Measurements from ENCODE around the gene ATP1A4. TPM values are rescaled to one million over a fixed set of nuclear protein-coding genes. Genes with fewer than 3 reads are reported as not detected.
A peak's percentile ranks its signal among the peaks of the same experiment; 100 is the strongest.

The ATP1A4 gene
- total RNA-seq, 1 donor from 2014 or later = under 0.01 TPM

DNA sequence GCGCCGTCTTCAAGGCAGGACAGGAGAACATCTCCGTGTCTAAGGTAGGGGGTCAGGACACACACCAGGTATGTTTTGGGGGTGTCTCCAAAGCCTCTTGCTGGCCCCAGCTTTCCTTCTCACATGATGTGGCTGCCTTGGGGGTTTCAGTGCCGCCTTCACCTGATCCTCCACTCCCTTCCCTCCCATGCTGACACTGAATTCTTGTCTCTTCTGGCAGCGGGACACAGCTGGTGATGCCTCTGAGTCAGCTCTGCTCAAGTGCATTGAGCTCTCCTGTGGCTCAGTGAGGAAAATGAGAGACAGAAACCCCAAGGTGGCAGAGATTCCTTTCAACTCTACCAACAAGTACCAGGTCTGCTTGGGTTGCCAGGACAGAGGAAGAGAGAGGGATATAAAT is 22.4 kb upstream of the ATP1A4 start:
- Histone ChIP-seq H3K27ac (ENCODE audit: low read depth, low read length) (peak overlapping the region; percentile 96), H3K36me3 (ENCODE audit: control insufficient read depth in 3 of 3, insufficient read depth in 3 of 3, low read length in 3 of 3) (peaks cover 60 to 70% (median 67%) of the 10 kb centered on the region in 3 donors), H3K9me3 (ENCODE audit: control insufficient read depth in 3 of 3, low read length in 3 of 3) (no peaks in the 10 kb centered on the region), H3K4me3 (ENCODE audit: low read length in 3 of 3) (peak overlapping the region; percentile 7 to 30 (median 19)), H3K9ac (ENCODE audit: low read depth in 1 of 3, low read length in 3 of 3) (peak overlapping the region; percentile 67 to 81 (median 73)), H3K27me3 (ENCODE audit: control insufficient read depth in 3 of 3, insufficient read depth in 3 of 3, low read length in 3 of 3) (no peaks in the 10 kb centered on the region), H3K4me1 (ENCODE audit: control insufficient read depth in 3 of 3, insufficient read depth in 3 of 3, low read length in 3 of 3) (peaks cover 88 to 96% (median 90%) of the 10 kb centered on the region in 3 donors)

DNA sequence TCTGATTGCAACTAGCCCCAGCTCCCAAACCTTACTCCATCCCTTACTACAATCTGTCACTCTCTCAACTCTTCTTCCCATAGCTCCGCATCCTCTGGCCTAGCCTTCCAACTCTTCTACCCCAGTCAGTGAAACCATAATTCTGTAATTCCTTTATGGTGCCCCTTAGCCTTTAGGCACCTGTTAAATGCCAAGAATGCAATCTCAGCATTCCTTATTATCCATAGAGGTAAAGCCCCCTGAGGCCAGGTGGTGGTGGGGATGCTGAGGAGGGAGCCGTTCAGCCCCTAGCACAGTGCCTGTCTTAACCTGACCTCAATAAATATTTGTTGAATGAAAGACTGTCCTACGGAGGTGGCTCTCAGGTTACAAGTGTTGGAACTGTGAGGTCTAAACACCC is 21.8 kb upstream of the ATP1A4 start:
- Histone ChIP-seq H3K9me3 (ENCODE audit: control insufficient read depth in 3 of 3, low read length in 3 of 3) (no peaks in the 10 kb centered on the region), H3K4me1 (ENCODE audit: control insufficient read depth in 3 of 3, insufficient read depth in 3 of 3, low read length in 3 of 3) (peaks cover 88 to 96% (median 90%) of the 10 kb centered on the region in 3 donors), H3K36me3 (ENCODE audit: control insufficient read depth in 3 of 3, insufficient read depth in 3 of 3, low read length in 3 of 3) (peaks cover 65 to 70% (median 67%) of the 10 kb centered on the region in 3 donors), H3K27ac (ENCODE audit: low read depth, low read length) (peak overlapping the region; percentile 96), H3K9ac (ENCODE audit: low read depth in 1 of 3, low read length in 3 of 3) (peak overlapping the region; percentile 67 to 81 (median 73)), H3K4me3 (ENCODE audit: low read length in 3 of 3) (peak overlapping the region in 2 of 3 donors; percentile 7 to 19), H3K27me3 (ENCODE audit: control insufficient read depth in 3 of 3, insufficient read depth in 3 of 3, low read length in 3 of 3) (no peaks in the 10 kb centered on the region)

DNA sequence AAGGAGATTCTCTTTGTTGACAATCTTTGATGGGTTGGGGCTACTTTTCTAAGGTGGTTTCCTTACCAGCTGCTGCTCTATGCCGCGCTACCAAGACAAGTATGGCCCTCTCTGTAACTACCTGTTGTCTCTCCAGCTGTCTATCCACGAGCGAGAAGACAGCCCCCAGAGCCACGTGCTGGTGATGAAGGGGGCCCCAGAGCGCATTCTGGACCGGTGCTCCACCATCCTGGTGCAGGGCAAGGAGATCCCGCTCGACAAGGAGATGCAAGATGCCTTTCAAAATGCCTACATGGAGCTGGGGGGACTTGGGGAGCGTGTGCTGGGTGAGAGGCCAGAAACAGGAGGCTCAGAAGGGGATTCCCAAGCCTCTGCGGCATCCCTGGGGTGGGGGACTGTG is 21.4 kb upstream of the ATP1A4 start:
- Histone ChIP-seq H3K4me1 (ENCODE audit: control insufficient read depth in 3 of 3, insufficient read depth in 3 of 3, low read length in 3 of 3) (peaks cover 88 to 96% (median 91%) of the 10 kb centered on the region in 3 donors), H3K27ac (ENCODE audit: low read depth, low read length) (peak overlapping the region; percentile 96), H3K36me3 (ENCODE audit: control insufficient read depth in 3 of 3, insufficient read depth in 3 of 3, low read length in 3 of 3) (peaks cover 69 to 74% (median 69%) of the 10 kb centered on the region in 3 donors), H3K27me3 (ENCODE audit: control insufficient read depth in 3 of 3, insufficient read depth in 3 of 3, low read length in 3 of 3) (no peaks in the 10 kb centered on the region), H3K9ac (ENCODE audit: low read depth in 1 of 3, low read length in 3 of 3) (peak overlapping the region; percentile 67 to 81 (median 73)), H3K9me3 (ENCODE audit: control insufficient read depth in 3 of 3, low read length in 3 of 3) (no peaks in the 10 kb centered on the region), H3K4me3 (ENCODE audit: low read length in 3 of 3) (peak overlapping the region in 1 of 3 donors; percentile 19)

DNA sequence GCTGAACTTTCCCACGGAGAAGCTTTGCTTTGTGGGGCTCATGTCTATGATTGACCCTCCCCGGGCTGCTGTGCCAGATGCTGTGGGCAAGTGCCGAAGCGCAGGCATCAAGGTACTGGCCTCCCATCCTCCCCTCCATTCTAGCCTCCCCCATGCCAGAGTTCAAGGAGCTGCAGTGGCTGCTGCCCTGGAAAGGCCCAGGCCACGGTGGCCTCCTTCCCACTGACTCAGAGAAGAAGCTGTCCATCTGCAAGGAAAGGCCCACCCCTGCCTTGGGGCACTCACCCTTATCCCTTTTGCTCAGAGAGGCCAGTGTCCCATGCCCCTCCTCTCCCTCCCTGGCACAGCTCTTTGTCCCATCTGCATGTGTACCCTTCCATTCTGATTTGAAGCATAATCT is 20.9 kb upstream of the ATP1A4 start:
- Histone ChIP-seq H3K9ac (ENCODE audit: low read depth in 1 of 3, low read length in 3 of 3) (peak overlapping the region; percentile 46 to 81 (median 73)), H3K4me1 (ENCODE audit: control insufficient read depth in 3 of 3, insufficient read depth in 3 of 3, low read length in 3 of 3) (peaks cover 87 to 96% (median 90%) of the 10 kb centered on the region in 3 donors), H3K9me3 (ENCODE audit: control insufficient read depth in 3 of 3, low read length in 3 of 3) (no peaks in the 10 kb centered on the region), H3K36me3 (ENCODE audit: control insufficient read depth in 3 of 3, insufficient read depth in 3 of 3, low read length in 3 of 3) (peaks cover 69 to 74% (median 70%) of the 10 kb centered on the region in 3 donors), H3K4me3 (ENCODE audit: low read length in 3 of 3) (no peak overlapping the region), H3K27me3 (ENCODE audit: control insufficient read depth in 3 of 3, insufficient read depth in 3 of 3, low read length in 3 of 3) (no peaks in the 10 kb centered on the region), H3K27ac (ENCODE audit: low read depth, low read length) (peak overlapping the region; percentile 96)

DNA sequence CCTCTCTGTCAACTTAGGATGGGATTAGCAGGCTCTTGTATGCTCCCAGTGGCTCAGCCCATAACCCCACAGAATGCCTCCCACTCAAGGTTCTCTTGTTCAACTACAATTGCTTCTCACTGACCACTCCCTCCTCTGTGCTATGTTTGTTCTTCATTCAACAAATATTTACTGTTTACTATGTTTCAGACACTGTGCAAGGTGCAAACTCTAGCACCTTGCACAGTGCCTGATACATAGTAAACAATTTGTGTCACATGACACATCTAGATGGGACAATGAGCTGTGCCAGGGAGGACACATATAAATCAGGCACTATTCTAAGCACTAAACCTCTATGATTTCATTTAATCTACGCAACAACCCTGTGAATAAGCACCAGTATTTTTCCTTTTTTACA is 20.5 kb upstream of the ATP1A4 start:
- Histone ChIP-seq H3K9me3 (ENCODE audit: control insufficient read depth in 3 of 3, low read length in 3 of 3) (no peaks in the 10 kb centered on the region), H3K4me3 (ENCODE audit: low read length in 3 of 3) (no peak overlapping the region), H3K4me1 (ENCODE audit: control insufficient read depth in 3 of 3, insufficient read depth in 3 of 3, low read length in 3 of 3) (peaks cover 87 to 96% (median 90%) of the 10 kb centered on the region in 3 donors), H3K36me3 (ENCODE audit: control insufficient read depth in 3 of 3, insufficient read depth in 3 of 3, low read length in 3 of 3) (peaks cover 69 to 76% (median 70%) of the 10 kb centered on the region in 3 donors), H3K27ac (ENCODE audit: low read depth, low read length) (peak overlapping the region; percentile 96), H3K9ac (ENCODE audit: low read depth in 1 of 3, low read length in 3 of 3) (peak overlapping the region; percentile 13 to 81 (median 46)), H3K27me3 (ENCODE audit: control insufficient read depth in 3 of 3, insufficient read depth in 3 of 3, low read length in 3 of 3) (no peaks in the 10 kb centered on the region)

DNA sequence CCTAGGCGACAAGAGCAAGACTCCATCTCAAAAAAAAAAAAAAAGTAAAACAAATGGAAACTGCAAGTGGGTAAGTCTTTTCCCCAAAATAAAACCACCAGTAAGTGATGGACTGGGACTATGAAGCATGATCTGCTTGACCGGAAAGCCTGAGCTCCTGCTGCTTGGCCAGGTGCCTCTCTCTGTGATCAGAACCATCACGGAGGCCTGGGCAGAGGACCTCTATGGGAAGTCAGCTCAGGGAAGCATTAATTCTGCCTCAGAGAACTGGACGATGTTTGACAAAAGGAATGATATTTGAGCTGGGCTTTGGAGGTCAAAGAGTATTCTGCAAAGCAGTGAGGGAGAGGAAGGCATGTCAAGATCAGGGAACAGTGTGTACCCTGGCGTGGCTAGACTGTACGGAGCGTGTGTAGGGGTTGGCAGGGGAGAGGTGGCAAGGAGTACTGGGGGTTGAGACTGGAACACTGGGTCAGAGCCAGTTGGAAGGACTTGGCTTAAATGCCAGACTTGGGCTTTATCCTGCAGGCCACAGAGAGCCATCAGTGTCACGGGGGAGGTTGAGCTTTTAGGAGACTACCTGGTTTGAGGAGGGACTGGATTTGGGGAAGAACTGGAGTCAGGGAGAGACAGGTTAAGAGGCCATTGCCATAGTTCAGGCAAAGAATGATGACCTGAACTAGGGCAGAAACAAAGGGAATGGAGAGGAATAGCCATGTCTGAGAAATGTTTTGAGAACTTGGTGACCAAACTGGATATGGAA is 19.4 kb upstream of the ATP1A4 start:
- Histone ChIP-seq H3K4me1 (ENCODE audit: control insufficient read depth in 3 of 3, insufficient read depth in 3 of 3, low read length in 3 of 3) (peaks cover 90 to 100% (median 96%) of the 10 kb centered on the region in 3 donors), H3K27me3 (ENCODE audit: control insufficient read depth in 3 of 3, insufficient read depth in 3 of 3, low read length in 3 of 3) (no peaks in the 10 kb centered on the region), H3K9ac (ENCODE audit: low read depth in 1 of 3, low read length in 3 of 3) (peak overlapping the region in 2 of 3 donors; percentile 35 to 63), H3K9me3 (ENCODE audit: control insufficient read depth in 3 of 3, low read length in 3 of 3) (no peaks in the 10 kb centered on the region), H3K4me3 (ENCODE audit: low read length in 3 of 3) (peak overlapping the region in 2 of 3 donors; percentile 25 to 33), H3K27ac (ENCODE audit: low read depth, low read length) (peak overlapping the region; percentile 96), H3K36me3 (ENCODE audit: control insufficient read depth in 3 of 3, insufficient read depth in 3 of 3, low read length in 3 of 3) (peaks cover 79 to 82% (median 80%) of the 10 kb centered on the region in 3 donors)

DNA sequence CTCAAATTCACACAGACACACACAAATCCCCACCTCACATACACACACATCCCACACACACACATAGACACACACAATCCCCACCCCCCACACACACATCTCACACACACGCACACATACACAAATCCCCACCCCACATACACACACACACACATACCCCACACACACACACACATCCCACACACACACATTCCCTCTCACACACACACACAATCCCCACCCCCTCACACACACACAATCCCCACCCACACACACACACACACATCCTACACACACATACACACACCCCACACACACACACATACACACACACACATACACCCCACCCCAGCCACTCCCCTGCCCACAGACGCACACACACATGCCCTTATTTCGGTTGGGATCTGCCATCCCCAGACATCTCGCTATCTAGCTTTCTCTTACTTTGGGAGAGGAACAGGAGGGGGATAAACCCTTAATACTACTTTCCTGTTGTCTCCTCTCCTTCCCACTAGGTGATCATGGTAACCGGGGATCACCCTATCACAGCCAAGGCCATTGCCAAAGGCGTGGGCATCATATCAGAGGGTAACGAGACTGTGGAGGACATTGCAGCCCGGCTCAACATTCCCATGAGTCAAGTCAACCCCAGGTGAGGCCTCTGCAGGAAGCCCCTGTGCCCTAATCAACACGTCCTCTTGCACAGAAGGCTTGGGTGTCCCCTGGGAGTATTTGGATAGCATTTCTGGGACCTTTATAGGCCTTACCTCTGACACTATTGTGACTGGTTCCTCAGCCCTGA is 17.2 kb upstream of the ATP1A4 start:
- Histone ChIP-seq H3K36me3 (ENCODE audit: control insufficient read depth in 3 of 3, insufficient read depth in 3 of 3, low read length in 3 of 3) (peaks cover 77 to 87% (median 87%) of the 10 kb centered on the region in 3 donors), H3K4me1 (ENCODE audit: control insufficient read depth in 3 of 3, insufficient read depth in 3 of 3, low read length in 3 of 3) (peaks cover 68 to 90% (median 79%) of the 10 kb centered on the region in 3 donors), H3K9ac (ENCODE audit: low read depth in 1 of 3, low read length in 3 of 3) (peak overlapping the region in 1 of 3 donors; percentile 65), H3K4me3 (ENCODE audit: low read length in 3 of 3) (no peak overlapping the region), H3K27ac (ENCODE audit: low read depth, low read length) (peak overlapping the region; percentile 96), H3K9me3 (ENCODE audit: control insufficient read depth in 3 of 3, low read length in 3 of 3) (no peaks in the 10 kb centered on the region), H3K27me3 (ENCODE audit: control insufficient read depth in 3 of 3, insufficient read depth in 3 of 3, low read length in 3 of 3) (no peaks in the 10 kb centered on the region)

DNA sequence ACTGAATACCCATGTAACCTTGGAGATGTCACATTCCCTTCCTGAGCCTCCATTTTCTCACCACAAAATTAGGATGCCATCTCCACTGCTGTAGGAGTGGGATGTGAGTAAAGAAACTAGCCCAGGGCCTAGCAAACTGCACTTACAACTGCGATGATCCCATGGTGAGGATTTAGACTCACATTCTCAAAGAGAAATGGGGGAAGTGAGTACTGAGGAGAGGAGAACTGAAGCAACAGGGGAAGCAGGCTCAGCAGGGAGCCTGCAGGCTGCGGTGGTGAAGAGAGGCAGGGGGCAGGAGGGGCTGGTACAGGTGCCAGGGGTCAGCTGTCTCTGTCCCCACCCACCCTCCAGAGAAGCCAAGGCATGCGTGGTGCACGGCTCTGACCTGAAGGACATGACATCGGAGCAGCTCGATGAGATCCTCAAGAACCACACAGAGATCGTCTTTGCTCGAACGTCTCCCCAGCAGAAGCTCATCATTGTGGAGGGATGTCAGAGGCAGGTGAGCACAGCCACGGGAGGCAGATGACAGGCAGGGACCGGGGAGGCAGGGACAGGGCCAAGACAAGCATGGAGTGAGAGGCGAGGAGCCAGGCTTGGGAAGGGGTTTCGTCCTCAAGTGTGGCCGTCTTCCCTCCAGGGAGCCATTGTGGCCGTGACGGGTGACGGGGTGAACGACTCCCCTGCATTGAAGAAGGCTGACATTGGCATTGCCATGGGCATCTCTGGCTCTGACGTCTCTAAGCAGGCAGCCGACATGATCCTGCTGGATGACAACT is 16.4 kb upstream of the ATP1A4 start:
- peak overlapping the region; percentile 96 for H3K27ac ChIP-seq (ENCODE audit: low read depth, low read length)

DNA sequence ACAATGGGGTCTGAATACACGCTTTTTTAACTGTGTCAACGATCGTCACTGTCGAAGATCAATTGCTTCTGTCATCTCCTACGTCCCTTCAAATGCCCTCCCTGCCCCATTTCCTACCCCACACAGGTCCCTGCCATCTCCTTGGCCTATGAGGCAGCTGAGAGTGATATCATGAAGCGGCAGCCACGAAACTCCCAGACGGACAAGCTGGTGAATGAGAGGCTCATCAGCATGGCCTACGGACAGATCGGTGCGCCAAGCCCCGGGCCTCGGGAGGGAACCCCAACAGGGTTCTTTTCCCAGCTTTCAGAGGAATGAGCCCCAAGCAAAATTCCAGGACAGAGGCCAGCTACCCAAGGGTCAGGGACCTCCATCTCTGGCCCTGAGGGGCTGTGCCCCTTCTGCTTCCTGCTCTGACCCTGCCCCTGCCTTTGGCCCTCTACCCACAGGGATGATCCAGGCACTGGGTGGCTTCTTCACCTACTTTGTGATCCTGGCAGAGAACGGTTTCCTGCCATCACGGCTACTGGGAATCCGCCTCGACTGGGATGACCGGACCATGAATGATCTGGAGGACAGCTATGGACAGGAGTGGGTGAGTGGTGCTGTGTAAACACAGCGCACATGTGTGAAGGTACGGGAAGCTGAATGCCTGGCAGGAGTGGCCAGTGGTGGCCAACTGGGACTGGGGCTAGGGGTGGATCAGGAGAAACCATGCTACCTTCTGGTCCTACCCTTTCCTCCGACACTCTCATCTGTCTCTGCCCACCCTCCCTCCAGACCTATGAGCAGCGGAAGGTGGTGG is 15.1 kb upstream of the ATP1A4 start:
- Histone ChIP-seq H3K4me1 (ENCODE audit: control insufficient read depth in 3 of 3, insufficient read depth in 3 of 3, low read length in 3 of 3) (peaks cover 51 to 80% (median 60%) of the 10 kb centered on the region in 3 donors), H3K9ac (ENCODE audit: low read depth in 1 of 3, low read length in 3 of 3) (peak overlapping the region in 1 of 3 donors; percentile 62)

More for the DNA sequence above, 16.4 kb upstream of the ATP1A4 start:
- Histone ChIP-seq H3K9ac (ENCODE audit: low read depth in 1 of 3, low read length in 3 of 3) (peak overlapping the region in 2 of 3 donors; percentile 3 to 65), H3K4me3 (ENCODE audit: low read length in 3 of 3) (no peak overlapping the region), H3K27me3 (ENCODE audit: control insufficient read depth in 3 of 3, insufficient read depth in 3 of 3, low read length in 3 of 3) (no peaks in the 10 kb centered on the region), H3K36me3 (ENCODE audit: control insufficient read depth in 3 of 3, insufficient read depth in 3 of 3, low read length in 3 of 3) (peaks cover 77 to 87% (median 86%) of the 10 kb centered on the region in 3 donors), H3K9me3 (ENCODE audit: control insufficient read depth in 3 of 3, low read length in 3 of 3) (no peaks in the 10 kb centered on the region), H3K4me1 (ENCODE audit: control insufficient read depth in 3 of 3, insufficient read depth in 3 of 3, low read length in 3 of 3) (peaks cover 60 to 88% (median 71%) of the 10 kb centered on the region in 3 donors)

More for the DNA sequence above, 15.1 kb upstream of the ATP1A4 start:
- Histone ChIP-seq H3K4me3 (ENCODE audit: low read length in 3 of 3) (no peak overlapping the region), H3K27me3 (ENCODE audit: control insufficient read depth in 3 of 3, insufficient read depth in 3 of 3, low read length in 3 of 3) (no peaks in the 10 kb centered on the region), H3K36me3 (ENCODE audit: control insufficient read depth in 3 of 3, insufficient read depth in 3 of 3, low read length in 3 of 3) (peaks cover 76 to 85% (median 83%) of the 10 kb centered on the region in 3 donors), H3K27ac (ENCODE audit: low read depth, low read length) (peak overlapping the region; percentile 96), H3K9me3 (ENCODE audit: control insufficient read depth in 3 of 3, low read length in 3 of 3) (no peaks in the 10 kb centered on the region)

All from skeletal muscle tissue (tissue), 4 donors.